Activated T-helper 1 cell treated with anti-CD3 and anti-CD28 coated beads, Interleukin-2, amount 50 U/mL, for 16 hours (primary cell): ENCODE measurements around the gene GAK.
A peak's percentile ranks its signal among the peaks of the same experiment; 100 is the strongest.

ENCODE experiments used
- DNase-seq, 2 donors: peaks; one replicate each; pipeline ENCODE4 v3.0.0-alpha.2; 2020; ENCODE audit warnings: low read depth in 1 of 2, low spot score in 1 of 2

GAK gene

DNA sequence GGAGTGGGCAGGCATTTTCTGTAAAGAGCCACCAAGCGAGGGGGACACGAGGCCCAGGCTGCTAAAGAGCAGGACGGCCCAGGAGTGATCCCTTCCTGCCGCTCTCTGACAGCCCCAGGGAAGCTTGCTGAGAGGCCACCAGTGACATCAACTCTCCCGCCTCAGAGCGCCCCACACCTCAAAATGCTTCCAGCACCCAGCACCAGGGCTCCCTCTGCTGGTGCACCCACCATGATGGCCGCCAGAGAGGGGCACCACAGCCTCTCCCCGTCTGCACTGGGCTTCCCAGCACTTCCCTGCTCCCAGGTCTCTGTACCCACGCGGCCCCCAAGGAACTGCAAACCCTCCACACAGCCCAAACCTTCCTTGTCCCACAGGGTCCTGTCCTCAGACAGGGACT lies 40.4 kb downstream of the GAK start:
- no peak for DNase-seq

DNA sequence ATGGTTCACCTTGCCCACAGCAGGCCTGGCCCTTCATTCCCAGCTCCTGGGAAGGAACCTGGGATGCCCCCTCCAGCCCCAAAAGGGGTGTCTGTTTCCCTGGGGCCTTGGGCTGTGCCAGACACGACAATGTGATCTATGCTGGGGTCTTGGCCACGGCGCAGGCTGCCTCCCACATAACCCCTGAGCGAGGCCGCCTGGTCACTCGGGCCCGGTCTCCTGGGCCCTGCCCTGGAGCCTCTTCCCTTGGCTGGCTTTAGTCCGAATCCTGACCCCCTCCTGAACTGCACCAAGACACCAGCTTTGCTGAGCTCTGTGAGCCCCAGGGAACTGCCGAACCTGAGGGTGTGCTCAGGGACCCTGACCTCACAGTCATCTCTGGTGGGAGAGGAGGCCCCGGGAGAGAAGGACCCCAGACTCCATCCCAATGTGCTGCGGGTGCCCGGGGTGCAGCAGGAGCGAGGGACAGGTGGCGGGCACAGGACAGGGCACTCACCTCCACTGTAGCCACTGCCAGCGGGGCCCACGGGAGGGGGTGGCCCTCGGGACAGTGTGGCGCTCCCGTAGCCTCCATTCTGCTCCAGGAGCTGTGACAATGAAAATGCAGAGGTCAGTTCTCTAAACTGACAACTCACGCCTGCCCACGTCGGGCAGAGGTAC lies 42.0 kb downstream of the GAK start:
- DNase-seq = no peak

DNA sequence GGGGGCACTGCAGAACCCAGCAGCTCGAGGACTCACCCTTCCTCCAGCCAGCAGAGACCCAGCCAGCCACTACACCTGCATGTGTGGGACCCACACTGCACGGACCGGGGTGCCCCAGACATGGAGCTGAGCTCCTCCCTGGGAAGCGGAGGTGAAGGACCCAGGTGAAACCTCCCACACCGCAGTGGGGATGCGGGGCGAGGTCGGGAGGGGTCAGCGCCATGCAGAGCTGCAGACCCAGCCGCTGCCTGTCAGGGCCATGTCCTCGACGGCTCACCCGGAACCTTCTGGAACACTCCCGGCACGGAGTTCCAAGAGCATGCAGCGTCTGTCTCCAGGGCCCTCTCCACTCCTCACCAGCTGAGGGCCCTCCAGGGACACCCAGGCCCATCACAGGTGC lies 42.6 kb downstream of the GAK start:
- no peak for DNase-seq

DNA sequence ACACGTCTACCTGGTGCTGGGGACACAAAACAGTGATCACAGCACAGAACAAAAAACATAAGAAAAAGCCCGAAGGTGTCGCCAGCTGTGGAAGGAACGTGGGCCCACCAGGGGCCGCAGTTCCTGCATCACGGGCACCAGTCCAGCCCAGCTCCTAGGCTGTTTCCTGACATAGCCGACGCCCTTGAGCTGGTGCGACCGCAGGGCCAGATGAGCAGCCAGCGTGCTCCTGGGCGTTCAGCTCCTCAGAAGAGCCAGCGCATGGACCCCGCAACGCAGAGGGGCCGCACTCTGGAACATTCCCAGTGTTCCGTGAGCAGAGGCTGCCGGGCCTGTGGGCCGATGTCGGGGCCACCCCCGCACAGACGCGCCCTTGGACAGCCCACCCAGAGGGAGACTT lies 44.1 kb downstream of the GAK start:
- DNase-seq = no peak

DNA sequence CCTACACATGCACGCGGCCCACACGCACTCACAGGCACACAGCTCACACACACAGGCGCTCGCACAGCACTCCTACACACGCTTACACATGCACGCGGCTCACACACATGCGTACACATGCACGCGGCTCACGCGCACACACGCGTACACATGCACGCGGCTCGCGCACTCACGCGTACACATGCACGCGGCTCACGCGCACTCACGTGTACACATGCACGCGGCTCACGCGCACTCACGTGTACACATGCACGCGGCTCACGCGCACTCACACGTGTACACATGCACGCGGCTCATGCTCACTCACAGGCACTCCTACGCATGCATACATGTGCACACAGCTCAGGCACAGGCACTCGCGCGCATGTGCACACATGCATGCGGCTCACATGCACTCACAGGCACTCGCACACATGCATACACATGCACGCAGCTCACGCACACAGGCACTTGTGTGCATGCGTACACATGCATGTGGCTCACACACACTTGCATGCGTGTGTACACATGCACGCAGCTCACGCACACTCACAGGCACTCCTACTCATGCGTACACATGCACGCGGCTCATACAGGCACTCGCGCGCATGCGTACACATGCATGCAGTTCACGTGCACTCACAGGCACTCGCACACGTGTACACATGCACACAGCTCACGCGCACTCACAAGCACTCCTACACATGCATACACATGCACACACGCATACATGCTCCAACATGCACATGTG lies 44.9 kb downstream of the GAK start:
- no peak for DNase-seq

DNA sequence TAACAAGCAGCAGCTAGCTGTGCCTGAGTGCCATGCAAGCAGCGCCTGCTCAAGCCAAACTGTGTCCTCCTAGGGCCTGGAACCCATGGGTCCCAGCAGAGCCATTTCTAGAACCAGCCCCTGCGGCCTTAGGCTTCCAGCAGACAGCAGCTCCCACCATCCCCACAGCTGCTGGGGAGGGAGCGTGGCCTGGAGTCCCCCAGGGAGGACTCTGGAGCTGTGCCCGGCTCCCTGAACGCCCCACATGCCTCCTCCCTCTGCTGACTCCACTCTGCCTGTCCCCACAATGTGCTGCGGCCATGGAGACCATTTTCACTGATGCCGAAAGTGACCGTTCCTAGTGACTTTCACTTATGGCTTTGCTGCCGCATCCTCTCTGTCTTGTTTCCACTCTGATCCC lies 45.9 kb downstream of the GAK start:
- no peak for DNase-seq

DNA sequence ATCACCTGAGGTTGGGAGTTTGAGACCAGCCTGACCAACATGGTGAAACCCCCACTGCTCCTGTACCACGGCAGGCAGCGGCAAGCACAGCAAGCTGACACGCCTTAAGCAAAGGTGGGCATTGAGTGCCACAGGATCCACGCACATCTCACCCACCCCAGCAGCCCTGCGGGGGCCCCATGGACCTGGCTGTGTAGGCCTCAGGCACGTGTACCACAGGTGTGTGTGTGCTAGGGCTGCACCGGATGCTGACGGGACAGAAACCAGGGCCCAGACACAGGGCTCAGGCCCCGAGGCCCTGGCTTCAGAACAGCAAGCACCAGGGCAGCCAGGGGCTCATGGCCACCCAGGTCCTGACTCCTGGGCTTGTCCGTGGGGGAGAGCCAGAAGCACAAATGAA lies 46.8 kb downstream of the GAK start:
- no peak for DNase-seq

DNA sequence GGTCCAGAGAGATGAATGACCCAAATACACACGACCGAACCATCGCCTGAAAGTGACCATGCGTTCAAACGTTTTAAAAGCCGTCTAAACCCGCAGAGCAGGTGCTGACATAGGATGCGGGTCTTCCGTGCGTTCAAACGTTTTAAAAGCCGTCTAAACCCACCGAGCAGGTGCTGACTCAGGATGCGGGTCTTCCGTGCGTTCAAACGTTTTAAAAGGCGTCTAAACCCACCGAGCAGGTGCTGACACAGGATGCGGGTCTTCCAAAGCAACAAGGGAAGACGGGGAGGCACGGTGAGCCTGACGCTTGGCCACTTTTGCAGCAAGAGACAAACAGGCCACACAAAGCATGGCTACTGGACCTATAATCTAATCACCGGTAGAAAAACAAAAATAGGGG lies 47.2 kb downstream of the GAK start:
- no peak for DNase-seq

DNA sequence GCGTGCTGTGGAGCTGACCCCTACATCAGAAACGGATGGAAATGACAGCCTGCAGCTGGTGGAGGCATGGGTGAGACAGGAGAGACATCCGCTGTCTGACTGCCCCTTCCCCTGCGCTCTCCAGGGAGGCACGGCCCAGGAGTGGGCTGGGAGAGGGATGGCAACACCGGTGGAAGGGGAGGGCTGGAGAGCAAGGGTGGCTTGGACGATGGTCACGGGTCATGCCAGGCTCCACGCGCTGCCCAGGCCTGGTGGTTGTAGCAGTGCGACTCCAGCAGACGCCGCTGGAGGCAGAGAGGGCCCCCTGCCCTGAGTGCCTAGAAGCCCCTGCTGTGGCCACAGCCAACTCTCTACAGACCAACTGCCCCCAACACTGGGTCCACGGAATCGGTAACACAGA lies 47.9 kb downstream of the GAK start:
- no peak for DNase-seq

DNA sequence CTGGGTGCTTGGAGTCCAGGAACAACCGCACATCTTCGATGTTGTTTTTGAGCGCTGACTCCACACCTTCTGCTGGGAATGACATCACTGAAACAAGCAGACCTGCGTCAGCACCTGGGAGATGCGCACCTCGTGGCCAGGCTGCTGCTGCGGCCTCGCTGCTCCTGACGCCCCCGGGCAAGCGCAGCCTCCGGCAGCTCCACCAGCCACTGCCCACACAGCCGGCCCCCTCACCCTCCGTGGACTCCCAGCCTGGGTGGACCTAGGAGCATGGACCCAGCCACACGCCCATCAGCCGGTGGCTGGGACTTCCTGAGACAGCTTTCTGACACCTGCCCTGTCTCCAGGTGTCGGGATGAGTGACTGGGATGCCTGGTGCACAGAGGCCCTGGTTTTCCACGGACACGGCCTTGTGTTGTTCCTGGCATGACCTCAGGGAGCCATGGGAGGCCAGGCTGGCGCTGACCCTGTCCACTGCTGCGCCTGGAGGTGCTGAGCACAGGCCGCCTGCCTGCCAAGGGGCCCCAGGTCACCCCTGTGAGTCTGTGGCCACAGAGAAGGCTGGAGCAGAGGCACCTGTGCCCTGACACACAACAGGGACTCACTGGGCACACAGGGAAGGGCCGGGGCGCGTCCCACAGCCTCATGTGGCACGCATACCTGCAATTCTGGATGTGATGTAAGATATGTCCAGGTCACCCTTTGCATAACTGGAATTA lies 48.6 kb downstream of the GAK start:
- no peak for DNase-seq

DNA sequence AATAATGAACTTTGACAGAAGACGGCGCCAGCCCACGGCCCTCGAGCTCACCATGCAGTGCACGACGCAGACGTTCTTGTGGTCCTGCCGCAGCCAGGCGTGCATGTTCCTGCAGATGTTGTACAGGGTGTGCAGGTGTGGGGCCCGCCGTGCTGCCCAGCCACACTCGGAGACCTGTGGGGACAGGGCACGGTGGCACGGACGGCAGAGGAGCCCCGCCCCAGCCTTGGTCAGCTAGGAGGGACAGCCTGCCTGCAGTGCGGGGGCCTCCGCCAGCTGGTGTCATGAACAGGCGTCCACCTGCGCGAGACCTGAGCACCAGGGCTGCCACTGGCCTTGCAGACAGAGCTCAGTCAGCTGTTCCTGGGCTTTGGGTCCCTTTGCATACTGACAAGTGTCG lies 49.5 kb downstream of the GAK start:
- DNase-seq = no peak

DNA sequence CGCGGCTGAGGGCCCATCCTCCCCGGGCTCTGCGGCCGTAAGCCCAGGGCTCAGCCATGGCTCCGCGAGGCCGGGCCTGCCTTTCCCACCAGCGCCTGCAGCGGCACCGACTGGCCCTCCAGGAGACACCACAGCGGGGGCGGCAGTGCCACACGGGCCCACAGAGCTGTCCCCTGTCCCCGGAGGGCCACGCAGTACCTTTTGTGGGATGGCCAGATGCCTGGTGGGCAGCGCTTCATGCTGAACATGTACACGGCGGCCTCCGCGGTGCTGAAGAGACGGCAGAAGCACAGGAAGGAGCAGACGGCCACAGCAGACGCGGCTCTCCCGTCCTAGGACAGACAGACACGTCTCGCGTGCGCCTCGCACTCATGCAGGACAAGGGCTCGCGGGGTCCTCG lies 50.4 kb downstream of the GAK start:
- DNase-seq = no peak

DNA sequence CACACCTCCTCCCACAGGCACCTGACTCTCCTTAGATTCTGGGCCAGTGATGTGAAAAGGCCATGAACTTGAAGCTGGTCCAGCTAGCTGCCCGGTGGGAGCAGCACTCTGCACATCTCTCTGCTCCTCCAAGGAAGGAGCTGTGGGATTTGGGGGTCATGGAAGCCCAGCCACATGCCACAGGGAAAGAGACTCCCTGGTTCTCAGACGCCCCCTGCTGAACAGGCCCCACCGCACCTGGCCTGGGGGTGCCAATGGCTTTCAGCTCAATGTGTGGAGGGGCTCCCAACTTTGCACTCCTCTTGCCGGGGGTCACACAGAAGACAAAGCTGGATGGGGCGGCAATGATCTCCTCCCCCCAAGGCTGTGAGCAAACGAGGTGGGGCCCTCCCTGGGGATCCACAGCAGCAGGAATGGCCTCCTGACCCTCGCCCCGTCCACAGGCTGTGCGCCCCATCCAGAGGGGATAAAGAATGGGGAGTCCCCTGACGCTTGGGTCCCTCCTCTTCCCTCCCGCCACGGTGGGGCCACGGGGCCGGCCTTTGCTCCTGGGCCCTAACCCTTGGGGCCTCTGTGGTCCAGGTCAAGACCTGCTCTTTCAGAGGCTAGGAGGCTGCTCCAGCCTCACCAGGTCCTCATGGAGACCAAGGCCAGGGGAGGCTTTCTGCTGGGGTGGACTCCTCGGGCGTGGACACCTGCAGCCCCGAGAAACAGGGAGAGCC lies 51.3 kb downstream of the GAK start:
- no peak for DNase-seq

DNA sequence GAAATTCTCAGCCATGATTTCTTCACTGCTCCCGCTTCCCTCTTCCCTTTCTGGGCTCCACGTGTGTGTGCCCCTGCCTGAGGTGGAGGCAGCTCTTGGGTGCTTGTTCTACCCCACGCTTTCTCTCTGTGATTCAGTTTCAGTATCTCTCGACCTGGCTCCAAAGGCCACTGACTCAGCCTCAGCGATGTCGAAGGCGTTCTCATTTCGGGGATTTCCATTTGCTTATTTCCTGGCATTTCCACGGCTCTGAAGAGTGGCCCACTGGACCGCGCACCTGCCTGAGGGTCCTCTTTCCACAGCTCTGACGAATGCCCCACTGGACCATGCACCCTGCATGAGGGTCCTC lies 52.4 kb downstream of the GAK start:
- peak in 1 of 2 donors; percentile 53 for DNase-seq

DNA sequence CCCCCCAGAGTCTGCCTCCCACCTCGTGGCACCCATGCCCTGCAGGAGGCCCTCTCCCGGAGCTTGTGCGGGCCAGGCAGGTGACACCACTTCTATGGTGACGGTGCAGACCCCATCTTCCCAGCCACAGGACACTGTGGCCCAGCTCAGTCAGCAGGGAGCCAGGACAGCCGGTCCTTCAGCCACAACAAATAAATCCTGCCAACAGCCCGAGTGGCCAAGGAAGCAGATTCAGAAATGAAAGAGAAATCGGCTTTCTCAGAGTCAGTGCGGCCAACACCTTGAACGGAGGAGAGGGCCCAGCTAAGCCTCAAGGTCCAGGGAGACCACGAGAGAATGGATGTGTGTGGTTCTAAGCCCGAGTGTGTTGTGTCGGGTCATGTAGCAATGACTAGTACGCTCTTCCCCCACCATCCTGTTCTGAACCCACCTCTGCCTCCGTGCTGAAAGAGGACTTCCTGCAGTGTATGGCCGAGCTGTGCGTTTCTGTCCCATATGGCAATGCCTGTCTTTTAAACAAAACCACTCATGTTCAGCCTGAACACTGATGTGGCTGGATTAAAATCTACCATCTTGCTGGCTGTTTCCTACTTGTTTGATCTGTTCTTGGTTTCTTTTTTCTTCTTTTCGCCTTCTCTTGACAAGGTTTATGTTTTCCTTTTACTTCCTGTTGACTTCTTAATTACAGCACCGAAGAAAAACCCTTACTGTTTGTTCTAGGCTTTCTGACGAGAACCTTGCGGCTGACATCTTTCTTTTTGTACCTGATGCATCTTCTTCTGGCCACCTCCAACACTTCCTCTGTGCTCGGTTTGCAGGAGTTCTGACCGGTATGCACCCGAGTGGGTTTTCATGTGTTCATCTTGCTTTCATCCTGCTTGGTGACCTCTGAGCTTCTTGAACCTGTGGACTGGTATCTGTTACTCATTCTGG lies 53.1 kb downstream of the GAK start:
- DNase-seq = no peak

DNA sequence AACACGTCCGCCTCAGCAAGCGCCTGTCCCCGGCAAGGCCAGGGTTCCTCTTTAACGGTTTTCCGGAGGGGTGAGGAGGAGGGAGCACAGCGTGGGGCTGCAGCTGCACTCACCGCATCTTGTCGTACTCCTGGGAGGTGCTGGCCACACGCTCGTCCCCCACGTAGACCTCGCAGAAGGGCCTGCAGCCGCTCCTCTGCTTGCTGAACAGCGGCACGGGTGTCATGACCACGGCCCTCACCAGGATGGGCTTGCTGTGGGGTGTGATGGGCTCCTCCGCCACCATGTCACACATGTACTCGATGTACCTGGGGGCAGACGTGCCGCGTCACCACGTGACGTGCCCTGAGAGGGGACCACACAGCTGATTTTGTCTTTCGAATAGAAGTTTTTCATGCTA lies 54.6 kb downstream of the GAK start:
- no peak for DNase-seq

DNA sequence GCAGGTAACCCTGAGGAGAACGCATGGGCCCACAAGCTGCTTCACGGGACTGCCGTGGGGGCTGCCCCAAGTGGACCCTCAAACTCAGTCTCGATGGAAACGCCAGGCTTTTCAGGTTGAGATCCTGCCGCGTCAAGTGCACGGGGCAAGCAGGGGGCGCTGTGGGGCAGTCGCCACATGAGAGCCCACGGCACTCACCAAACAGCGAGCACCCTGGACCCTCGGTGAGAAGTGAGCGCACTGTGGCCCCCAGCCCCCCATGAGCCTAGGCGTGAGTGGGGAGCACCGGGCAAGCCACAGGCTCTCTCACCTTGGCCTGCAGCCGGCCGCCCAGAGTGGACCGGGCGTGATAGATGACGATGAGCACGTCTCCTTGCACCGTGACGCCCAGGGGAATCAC lies 55.3 kb downstream of the GAK start:
- no peak for DNase-seq

DNA sequence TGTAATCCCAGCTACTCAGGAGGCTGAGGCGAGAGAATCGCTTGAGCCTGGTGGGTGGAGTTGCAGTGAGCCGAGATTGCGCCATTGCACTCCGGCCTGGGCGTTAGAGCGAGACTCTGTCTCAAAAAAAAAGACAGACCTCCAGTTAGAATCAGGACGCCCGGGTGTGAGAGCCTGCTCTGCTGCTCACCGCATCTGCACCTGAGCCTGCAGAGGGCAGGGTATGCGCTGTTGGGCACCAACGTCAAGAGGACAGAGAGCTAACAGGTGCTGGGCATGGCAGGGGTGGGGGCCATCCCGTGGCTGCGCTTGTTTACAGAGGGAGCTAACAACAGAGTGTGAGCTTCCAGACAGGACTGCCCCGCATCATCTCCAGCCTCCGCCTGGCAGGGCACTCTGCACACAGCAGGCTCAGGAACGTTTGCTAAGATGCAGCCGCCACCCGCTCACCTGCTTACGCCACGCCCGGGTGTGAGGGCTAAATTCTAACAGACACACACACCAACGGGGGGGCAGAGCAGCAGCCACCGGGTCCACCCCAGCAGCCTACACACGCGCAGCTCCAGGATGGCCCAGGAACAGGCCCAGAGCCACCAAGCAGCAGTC lies 56.2 kb downstream of the GAK start:
- no peak for DNase-seq

DNA sequence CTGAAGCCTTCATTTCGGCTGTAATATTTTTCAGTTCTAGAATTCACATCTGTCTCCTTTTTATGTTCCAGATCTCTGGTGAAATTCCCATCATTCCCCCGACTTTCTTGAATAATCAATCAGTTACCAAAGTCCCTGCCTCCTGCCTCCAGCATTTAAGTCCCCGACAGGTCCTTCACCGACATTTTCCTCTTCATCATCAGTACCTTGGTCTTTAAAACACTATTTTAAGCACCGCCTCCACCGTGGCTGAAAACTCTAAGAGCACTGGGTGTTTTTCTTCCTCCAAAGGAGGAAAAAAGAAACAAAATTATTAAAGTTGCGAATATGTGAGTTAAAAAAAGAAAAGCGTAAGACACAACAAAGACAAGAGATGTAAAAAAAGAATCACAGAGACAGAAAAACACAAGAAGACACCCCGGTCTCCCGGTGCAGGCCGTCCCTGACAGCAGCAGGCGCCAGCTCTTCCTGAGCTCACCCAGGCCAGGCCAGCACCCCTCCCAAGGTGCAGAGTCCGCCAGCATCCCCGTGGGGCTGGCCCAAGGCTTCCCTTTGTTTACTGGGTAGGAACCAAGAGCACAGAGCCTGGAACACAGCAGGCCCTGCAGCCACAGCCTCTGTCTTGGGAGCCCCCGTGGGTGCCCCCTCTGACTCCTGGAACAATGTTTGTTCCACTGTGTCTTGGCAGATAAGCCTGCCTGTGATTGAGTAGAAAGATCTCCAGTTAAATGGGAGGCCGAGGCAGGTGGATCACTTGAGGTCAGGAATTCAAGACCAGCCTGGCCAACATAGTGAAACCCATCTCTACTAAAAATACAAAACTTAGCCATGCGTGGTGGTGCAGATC lies 56.9 kb downstream of the GAK start:
- DNase-seq = no peak

DNA sequence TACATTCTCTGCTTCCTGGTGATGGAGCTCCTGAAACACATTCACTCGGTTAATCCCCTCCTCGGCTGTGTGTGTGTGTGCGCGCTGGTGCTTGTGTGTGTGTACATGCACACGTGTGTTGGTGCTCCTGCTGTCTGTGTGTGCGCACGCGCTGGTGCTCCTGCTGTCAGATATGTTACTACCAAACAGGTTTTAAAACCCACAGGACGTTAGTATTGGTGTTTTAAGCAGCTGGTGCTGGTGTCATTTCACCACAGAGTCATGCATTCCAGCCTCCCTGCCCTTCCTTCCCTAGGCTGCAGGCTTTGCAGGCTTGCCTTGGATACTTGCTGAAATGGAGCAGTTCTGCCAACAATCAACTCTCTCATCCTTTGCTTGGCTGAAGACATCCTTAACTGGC lies 58.1 kb downstream of the GAK start:
- DNase-seq = no peak
